WERI-Rb-1 (cell line): ENCODE results near the gene SLC25A13.

Experiments
- DNase-seq: peaks from one replicate; pipeline ENCODE4 v3.0.0-alpha.2; 2020
- H3K27ac ChIP-seq: fragments of 250-450 bp; sonication (Bioruptor Pico); 2 replicates; pipeline ENCODE4 v1.5.1; 2020; ENCODE audit warnings: mild to moderate bottlenecking, moderate library complexity
- H3K27me3 ChIP-seq: fragments of 250-450 bp; sonication (Bioruptor Pico); 2 replicates; pipeline ENCODE4 v1.5.1; 2021; ENCODE audit warnings: mild to moderate bottlenecking, low read depth, moderate library complexity; ENCODE audit not compliant: insufficient read depth, severe bottlenecking
- H3K36me3 ChIP-seq: fragments of 250-450 bp; sonication (Bioruptor Pico); 2 replicates; pipeline ENCODE4 v1.5.1; 2020; ENCODE audit warnings: mild to moderate bottlenecking, moderate library complexity
- H3K4me3 ChIP-seq: 2 replicates; pipeline ENCODE4 v1.5.1; 2011; ENCODE audit warnings: low read depth, mild to moderate bottlenecking, control low read depth, low read length
- H3K9me3 ChIP-seq: fragments of 250-450 bp; sonication (Bioruptor Pico); 2 replicates; pipeline ENCODE4 v1.5.1; 2021; ENCODE audit warnings: mild to moderate bottlenecking, moderate library complexity; ENCODE audit not compliant: severe bottlenecking
- CTCF ChIP-seq: IDR thresholded peaks from 2 replicates; pipeline ENCODE4 v1.5.1; 2011; ENCODE audit warnings: low read depth, mild to moderate bottlenecking, control low read depth, inconsistent platforms, low read length

Gene SLC25A13

GRCh38 chr7:96182424-96183158 is 139.3 kb downstream of the SLC25A13 start:
- H3K27ac ChIP-seq, result no peak overlapping the region

GRCh38 chr7:96181174-96181573 is 140.7 kb downstream of the SLC25A13 start:
- no peak overlapping the region for H3K27ac ChIP-seq
- no peak for TF ChIP-seq CTCF
- H3K9me3 ChIP-seq, result no peaks in the 10 kb centered on the region

More at GRCh38 chr7:96182424-96183158, 139.3 kb downstream of the SLC25A13 start:
- Histone ChIP-seq H3K9me3 (no peaks in the 10 kb centered on the region), H3K27me3 (no peaks in the 10 kb centered on the region), H3K4me3 (no peak overlapping the region), H3K36me3 (peaks cover 18% of the 10 kb centered on the region)
- no peak for DNase-seq
- no peak for TF ChIP-seq CTCF

GRCh38 chr7:96179837-96180236 is 142.1 kb downstream of the SLC25A13 start:
- H3K9me3 ChIP-seq, result no peaks in the 10 kb centered on the region
- TF ChIP-seq CTCF, result no peak
- no peak overlapping the region for H3K4me3 ChIP-seq
- H3K36me3 ChIP-seq, result peaks cover 18% of the 10 kb centered on the region
- no peaks in the 10 kb centered on the region for H3K27me3 ChIP-seq
- H3K27ac ChIP-seq, result no peak overlapping the region
- no peak for DNase-seq

More at GRCh38 chr7:96181174-96181573, 140.7 kb downstream of the SLC25A13 start:
- DNase-seq, result no peak
- H3K27me3 ChIP-seq, result no peaks in the 10 kb centered on the region
- H3K36me3 ChIP-seq, result peaks cover 18% of the 10 kb centered on the region
- H3K4me3 ChIP-seq, result no peak overlapping the region

GRCh38 chr7:96179341-96179740 is 142.6 kb downstream of the SLC25A13 start:
- H3K27ac ChIP-seq, result no peak overlapping the region
- peaks cover 18% of the 10 kb centered on the region for H3K36me3 ChIP-seq

GRCh38 chr7:96178581-96178980 is 143.3 kb downstream of the SLC25A13 start:
- Histone ChIP-seq H3K27ac (no peak overlapping the region), H3K36me3 (peaks cover 10% of the 10 kb centered on the region), H3K9me3 (no peaks in the 10 kb centered on the region), H3K27me3 (no peaks in the 10 kb centered on the region), H3K4me3 (no peak overlapping the region)
- DNase-seq, result no peak
- no peak for TF ChIP-seq CTCF

More at GRCh38 chr7:96179341-96179740, 142.6 kb downstream of the SLC25A13 start:
- H3K9me3 ChIP-seq, result no peaks in the 10 kb centered on the region
- no peak for DNase-seq
- H3K4me3 ChIP-seq, result no peak overlapping the region
- TF ChIP-seq CTCF, result no peak
- H3K27me3 ChIP-seq, result no peaks in the 10 kb centered on the region

- Histone ChIP-seq H3K9me3 (no peaks in the 10 kb centered on the region), H3K27me3 (no peaks in the 10 kb centered on the region), H3K4me3 (no peak overlapping the region), H3K27ac (no peak overlapping the region), H3K36me3 (no peaks in the 10 kb centered on the region)
- no peak for DNase-seq
- no peak for TF ChIP-seq CTCF
Measured at GRCh38 chr7:96177353-96177752, 144.5 kb downstream of the SLC25A13 start.
